GM13977 (cell line): ENCODE results near the gene ARFGAP1.

Experiments
- DNase-seq: peaks from one replicate; pipeline ENCODE4 v3.0.0; 2012; ENCODE audit warnings: low spot score
- CTCF ChIP-seq: IDR thresholded peaks from 2 replicates; pipeline ENCODE4 v1.5.1; 2012; ENCODE audit warnings: mild to moderate bottlenecking, control low read depth; ENCODE audit not compliant: insufficient read depth; ENCODE audit errors: extremely low read depth, missing control alignments
- in situ Hi-C: fragments of 300-500 bp; cut with MboI; formaldehyde crosslinking; loops from one replicate; pipeline ENCODE4 v1.12.0; 2022; ENCODE audit warnings: low sequenced_read_pairs, low pct_unique_long_range_greater_than_20kb, mixed read lengths, inconsistent platforms; ENCODE audit not compliant: unreplicated experiment

Gene ARFGAP1

DNA sequence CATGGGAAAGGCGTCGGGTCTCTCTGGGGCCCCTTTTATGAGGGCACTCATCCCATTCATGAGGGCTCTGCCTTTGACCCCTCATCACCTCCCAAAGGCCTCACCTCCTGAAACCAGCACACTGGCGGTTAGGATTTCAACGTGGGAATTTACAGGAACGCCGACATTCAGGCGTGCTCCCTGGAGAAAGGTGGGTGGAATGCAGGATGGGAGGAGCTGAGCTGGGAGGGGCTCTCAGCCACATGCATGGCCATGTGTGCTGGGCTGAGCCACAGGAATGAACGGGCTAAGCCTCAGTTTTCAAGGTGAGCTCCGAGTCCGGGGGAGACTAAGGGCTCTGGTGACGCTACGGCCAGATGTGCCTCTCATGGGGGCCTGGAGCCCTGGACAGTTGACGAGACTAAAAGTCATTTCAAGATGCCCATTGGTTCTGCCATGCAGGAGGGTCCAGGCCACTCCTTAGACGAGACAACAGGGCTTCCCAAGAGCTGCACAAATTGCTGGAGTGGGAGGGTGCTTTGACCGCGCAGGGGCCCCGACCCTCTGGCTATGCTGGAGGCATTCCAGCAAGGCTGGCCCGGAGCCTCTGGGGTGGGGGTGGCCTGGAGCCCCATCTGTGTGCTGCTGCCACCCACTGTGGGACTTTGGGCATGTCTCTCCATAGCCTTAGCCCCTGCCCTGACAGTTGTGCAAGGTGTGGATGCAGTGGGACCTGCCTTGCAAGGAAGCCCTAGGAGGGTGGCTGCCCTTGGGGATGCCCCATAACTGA, 3.8 kb upstream of the ARFGAP1 start:
- in situ Hi-C loops, result no loop called here
- TF ChIP-seq CTCF, result no peak
- no peak for DNase-seq

DNA sequence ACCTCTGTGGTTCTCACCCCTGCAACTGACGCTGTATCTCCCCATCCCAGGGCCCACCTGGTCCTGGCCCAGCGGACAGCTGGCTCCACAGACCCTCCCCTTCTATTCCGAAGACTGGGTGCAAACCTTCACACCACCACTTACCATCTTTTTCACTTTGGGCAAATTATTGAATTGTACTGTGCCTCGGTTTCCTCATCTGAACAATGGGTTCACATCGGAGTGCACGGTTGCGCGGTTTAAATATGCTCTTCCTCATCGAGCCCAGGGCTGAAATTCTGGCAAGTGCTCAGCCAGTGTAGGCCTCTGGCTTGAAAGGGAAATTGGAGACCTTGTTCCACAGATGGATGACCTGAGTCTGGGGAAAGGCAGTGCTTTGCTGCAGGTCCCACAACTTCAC, 2.9 kb upstream of the ARFGAP1 start:
- in situ Hi-C loops, result no loop called here
- no peak for TF ChIP-seq CTCF
- no peak for DNase-seq

DNA sequence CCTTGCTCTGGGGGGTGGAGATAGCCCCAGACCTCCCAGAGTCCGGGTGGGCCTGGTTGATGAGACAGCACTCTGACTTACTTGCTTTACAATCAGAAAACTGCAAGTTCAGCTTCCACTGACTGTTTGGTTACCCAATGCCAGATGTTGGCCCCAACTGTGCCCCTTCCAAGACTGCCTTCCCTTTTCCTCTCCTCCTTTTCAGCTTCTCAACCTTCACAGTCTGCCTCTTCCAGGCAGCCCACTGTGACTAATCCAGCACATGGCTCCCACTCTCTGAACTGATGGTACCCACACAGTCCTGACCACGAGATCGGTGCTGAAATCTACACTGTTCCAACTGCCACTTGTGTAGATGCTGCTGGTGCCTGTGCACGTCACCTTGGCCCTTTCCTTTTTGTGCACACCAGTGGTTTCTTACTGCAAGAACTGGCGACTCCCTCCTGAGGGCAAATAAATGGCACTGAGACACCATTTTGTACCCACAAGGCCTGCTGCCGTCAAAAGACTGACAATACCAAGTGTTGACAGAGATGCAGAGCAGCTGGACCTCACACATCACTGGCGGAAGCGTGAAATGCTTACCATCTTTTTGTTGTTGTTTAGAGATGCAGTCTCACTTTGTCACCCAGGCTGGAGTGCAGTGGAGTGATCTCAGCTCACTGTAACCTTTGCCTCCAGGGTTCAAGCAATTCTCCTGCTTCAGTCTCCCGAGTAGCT, 1.8 kb upstream of the ARFGAP1 start:
- in situ Hi-C loops, result no loop called here
- no peak for TF ChIP-seq CTCF
- no peak for DNase-seq

GRCh38 chr20:63273059-63273579, 506 bp downstream of the ARFGAP1 start:
- peak; percentile 48 for DNase-seq
- no peak for TF ChIP-seq CTCF
- in situ Hi-C loops, result no loop called here

- no peak for TF ChIP-seq CTCF
- no peak for DNase-seq
- in situ Hi-C loops, result no loop called here
These were observed 1.2 kb downstream of the ARFGAP1 start for GRCh38 chr20:63273635-63274380.
